ENCODE data around the gene QKI. TPM values are rescaled to one million over a fixed set of nuclear protein-coding genes. Genes with fewer than 3 reads are reported as not detected.

Gene QKI
- polyA plus RNA-seq, 1 experiment, result 143 TPM

DNA sequence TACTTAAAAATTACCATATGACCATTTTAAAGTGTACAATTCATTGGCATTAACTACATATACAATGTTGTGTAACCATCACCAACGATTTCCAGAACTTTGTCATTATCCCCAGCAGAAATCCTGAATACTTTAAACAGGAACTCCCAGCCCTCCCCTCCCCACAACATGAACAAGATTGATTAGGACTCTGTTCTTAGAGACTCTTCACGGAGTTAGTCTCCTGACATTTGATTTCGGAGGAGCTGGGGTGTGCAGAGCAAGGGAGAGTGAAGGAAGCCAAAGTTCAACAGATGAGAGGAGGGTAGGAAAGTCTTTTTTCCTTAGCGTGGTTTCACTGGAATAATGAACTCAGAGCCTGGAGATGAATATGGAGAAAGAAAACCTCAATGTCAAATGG lies 17.2 kb upstream of the QKI start:
- CTCF ChIA-PET, result interaction anchor here (0.6 kb wide), 1 partner anchor 11 kb away, joined by 3 read pairs; no protein-coding TSS in a partner anchor
- Histone ChIP-seq H3K4me3 (ENCODE audit: low read depth, low read length) (no peak overlapping the region), H3K27me3 (ENCODE audit: control insufficient read depth, insufficient read depth, low read length) (no peaks in the 10 kb centered on the region), H3K36me3 (ENCODE audit: control insufficient read depth, insufficient read depth, low read length) (no peaks in the 10 kb centered on the region)
- TF ChIP-seq, protein P1, sequence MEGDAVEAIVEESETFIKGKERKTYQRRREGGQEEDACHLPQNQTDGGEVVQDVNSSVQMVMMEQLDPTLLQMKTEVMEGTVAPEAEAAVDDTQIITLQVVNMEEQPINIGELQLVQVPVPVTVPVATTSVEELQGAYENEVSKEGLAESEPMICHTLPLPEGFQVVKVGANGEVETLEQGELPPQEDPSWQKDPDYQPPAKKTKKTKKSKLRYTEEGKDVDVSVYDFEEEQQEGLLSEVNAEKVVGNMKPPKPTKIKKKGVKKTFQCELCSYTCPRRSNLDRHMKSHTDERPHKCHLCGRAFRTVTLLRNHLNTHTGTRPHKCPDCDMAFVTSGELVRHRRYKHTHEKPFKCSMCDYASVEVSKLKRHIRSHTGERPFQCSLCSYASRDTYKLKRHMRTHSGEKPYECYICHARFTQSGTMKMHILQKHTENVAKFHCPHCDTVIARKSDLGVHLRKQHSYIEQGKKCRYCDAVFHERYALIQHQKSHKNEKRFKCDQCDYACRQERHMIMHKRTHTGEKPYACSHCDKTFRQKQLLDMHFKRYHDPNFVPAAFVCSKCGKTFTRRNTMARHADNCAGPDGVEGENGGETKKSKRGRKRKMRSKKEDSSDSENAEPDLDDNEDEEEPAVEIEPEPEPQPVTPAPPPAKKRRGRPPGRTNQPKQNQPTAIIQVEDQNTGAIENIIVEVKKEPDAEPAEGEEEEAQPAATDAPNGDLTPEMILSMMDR (IDR thresholded peaks at IDR 0.05; ENCODE audit: insufficient read depth, low read depth, low read length), result no peak
- POLR2A ChIA-PET, result no interaction called here
- no peak for DNase-seq (ENCODE audit: low read depth)

DNA sequence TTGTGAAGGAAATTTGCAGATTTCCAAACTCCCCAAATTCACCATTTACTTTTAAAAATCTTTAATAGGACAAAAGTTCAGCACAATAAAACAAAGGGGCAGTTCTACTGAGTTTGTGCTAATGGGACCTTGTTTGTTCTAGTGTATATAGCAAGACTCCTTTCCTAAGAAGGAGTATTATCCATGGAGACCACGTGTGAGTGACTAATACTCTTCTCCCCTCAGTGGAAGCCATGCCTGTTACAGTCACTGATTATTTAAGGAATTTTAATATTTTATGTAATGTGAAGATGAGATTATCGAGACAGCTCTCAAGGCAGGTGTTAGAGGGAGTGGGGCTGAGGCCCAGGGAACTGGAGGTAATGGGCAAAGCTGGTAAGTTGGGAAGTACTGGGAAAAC lies 16.4 kb upstream of the QKI start:
- Histone ChIP-seq H3K27me3 (ENCODE audit: control insufficient read depth, insufficient read depth, low read length) (no peaks in the 10 kb centered on the region), H3K36me3 (ENCODE audit: control insufficient read depth, insufficient read depth, low read length) (no peaks in the 10 kb centered on the region), H3K4me3 (ENCODE audit: low read depth, low read length) (no peak overlapping the region)
- DNase-seq (ENCODE audit: low read depth), result no peak
- CTCF ChIA-PET, result no interaction called here
- POLR2A ChIA-PET, result no interaction called here
- TF ChIP-seq, protein P1 (IDR thresholded peaks at IDR 0.05; ENCODE audit: insufficient read depth, low read depth, low read length), result no peak

DNA sequence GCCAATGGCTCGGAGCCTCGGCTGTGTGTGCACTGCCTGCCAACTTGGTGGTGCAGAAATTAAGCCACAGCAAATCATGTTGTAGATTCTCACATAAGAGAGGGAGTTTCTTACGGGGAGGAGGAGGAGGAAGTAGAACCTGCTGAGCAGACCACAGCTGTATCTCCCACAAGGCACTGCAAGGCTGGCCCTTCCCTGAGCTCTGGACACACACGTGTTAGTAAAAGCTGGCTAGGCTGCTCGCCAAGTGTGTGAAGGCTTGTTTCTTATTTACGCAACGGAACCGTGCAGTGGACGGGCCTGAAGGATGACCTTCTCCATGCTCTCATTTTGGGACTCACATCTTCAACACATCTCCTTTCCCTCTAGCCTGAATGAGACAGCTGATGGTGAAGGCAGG lies 15.7 kb upstream of the QKI start:
- ChIA-PET CTCF (no interaction called here), POLR2A (no interaction called here)
- no peaks in the 10 kb centered on the region for H3K36me3 ChIP-seq (ENCODE audit: control insufficient read depth, insufficient read depth, low read length)
- DNase-seq (ENCODE audit: low read depth), result no peak
- H3K27me3 ChIP-seq (ENCODE audit: control insufficient read depth, insufficient read depth, low read length), result no peaks in the 10 kb centered on the region
- TF ChIP-seq, protein P1 (IDR thresholded peaks at IDR 0.05; ENCODE audit: insufficient read depth, low read depth, low read length), result no peak
- no peak overlapping the region for H3K4me3 ChIP-seq (ENCODE audit: low read depth, low read length)

DNA sequence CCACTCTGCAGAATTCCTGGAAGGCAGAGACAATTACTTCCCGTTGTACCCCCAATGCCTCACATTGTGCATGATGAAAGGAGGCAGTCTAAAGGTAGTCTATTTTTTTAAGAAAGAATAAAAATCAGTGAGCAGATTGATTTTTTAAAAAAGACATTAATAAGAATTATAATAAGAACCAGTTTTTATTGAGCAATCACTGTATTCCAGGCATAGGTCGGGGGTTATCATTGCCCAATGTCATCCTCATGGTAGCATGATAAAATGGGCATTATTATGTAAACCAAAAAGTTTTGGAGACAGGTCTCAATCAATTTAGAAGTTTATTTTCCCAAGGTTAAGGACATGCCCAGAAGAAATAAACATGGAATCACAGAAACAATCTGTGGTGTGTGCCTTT lies 14.0 kb upstream of the QKI start:
- no peak for DNase-seq (ENCODE audit: low read depth)
- CTCF ChIA-PET, result no interaction called here
- TF ChIP-seq, protein P1 (IDR thresholded peaks at IDR 0.05; ENCODE audit: insufficient read depth, low read depth, low read length), result no peak
- no peaks in the 10 kb centered on the region for H3K27me3 ChIP-seq (ENCODE audit: control insufficient read depth, insufficient read depth, low read length)
- no peaks in the 10 kb centered on the region for H3K36me3 ChIP-seq (ENCODE audit: control insufficient read depth, insufficient read depth, low read length)
- H3K4me3 ChIP-seq (ENCODE audit: low read depth, low read length), result no peak overlapping the region
- POLR2A ChIA-PET, result no interaction called here

DNA sequence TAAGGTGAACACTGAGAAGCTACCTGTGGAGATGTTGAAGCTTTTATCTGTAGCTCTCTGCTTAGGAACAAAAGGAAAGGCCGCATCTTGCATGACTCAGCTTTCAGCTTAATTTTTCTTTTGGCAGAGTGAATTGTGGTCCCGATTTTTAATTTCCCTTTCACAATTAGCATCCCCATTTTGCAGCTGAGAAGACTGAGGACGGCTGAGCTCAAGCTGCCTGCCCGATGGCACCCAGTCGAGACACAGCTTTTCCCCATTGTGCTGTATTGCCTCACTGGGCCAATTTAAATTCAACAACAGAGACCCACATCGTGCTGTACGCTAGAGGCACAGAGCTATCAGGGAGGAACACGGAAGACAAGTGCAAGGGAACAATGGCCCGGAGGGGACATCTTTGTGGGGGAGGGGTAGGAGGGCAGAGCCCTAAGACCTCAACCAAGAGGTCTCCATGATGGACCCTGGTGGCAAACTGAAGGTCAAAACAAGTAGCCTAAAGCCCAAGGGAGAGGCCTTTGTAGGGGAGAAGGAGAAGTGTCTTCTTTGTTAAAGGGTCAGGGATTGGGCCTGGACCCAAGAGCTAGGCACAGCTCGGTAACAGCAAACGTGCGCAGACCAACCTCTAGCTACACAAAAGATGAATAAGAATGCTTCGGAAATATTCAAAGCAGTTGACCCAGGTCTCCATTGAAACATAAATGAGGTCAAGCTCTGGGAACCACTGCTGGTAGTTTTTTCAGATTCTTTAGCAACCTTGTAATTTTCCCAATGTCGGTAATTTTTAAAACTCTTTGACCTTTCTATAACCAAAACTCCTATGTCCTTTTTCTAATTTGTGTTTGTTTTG lies 13.3 kb upstream of the QKI start:
- Histone ChIP-seq H3K27me3 (ENCODE audit: control insufficient read depth, insufficient read depth, low read length) (no peaks in the 10 kb centered on the region), H3K4me3 (ENCODE audit: low read depth, low read length) (no peak overlapping the region), H3K36me3 (ENCODE audit: control insufficient read depth, insufficient read depth, low read length) (no peaks in the 10 kb centered on the region)
- TF ChIP-seq, protein P1 (IDR thresholded peaks at IDR 0.05; ENCODE audit: insufficient read depth, low read depth, low read length), result no peak
- DNase-seq (ENCODE audit: low read depth), result no peak
- POLR2A ChIA-PET, result no interaction called here
- CTCF ChIA-PET, result no interaction called here

Data from BJ (cell line).